Testis (tissue), 3 donors: ENCODE results near the gene ADAMTS16. TPM values are rescaled to one million over a fixed set of nuclear protein-coding genes. Genes with fewer than 3 reads are reported as not detected.

ENCODE experiments used
- DNase-seq: peaks from one replicate; pipeline ENCODE4 v3.0.0-alpha.2; 2019
- H3K27ac ChIP-seq, 2 donors: fragments of 200-600 bp; sonication (generic); one replicate each; pipeline ENCODE4 v1.5.1; 2019
- H3K27me3 ChIP-seq: fragments of 200-600 bp; sonication (generic); one replicate; pipeline ENCODE4 v1.5.1; 2019
- H3K36me3 ChIP-seq: fragments of 200-600 bp; sonication (generic); one replicate; pipeline ENCODE4 v1.5.1; 2017; ENCODE audit warnings: low read depth; ENCODE audit errors: missing control alignments
- H3K4me1 ChIP-seq: fragments of 200-600 bp; sonication (generic); one replicate; pipeline ENCODE4 v1.5.1; 2019
- H3K4me3 ChIP-seq, 2 donors: fragments of 200-600 bp; sonication (generic); one replicate each; pipeline ENCODE4 v1.5.1; 2017 to 2019
- H3K9me3 ChIP-seq: fragments of 200-600 bp; sonication (generic); one replicate; pipeline ENCODE4 v1.5.1; 2017
- POLR2A ChIP-seq: fragments of 450-650 bp; IDR thresholded peaks from one replicate; pipeline ENCODE4 v1.6.1; 2017; ENCODE audit warnings: antibody characterized with exemption, mild to moderate bottlenecking, moderate library complexity
- WGBS, 2 donors: methylation state at CpG; one replicate each; pipeline ENCODE4 v1.1.5; 2018; 5-methylcytosine and 5-hydroxymethylcytosine counted together
- intact Hi-C: fragments of 100-400 bp; cut with DNase I; formaldehyde crosslinking; loops from one replicate; pipeline ENCODE4 v1.15.1; 2023; ENCODE audit warnings: low total_unique reads
- polyA plus RNA-seq: library from polyadenylated mRNA; stranded (reverse); fragments of 350-450 nt; fragmentation: Illumina TruSeq; extraction: RNeasy Lipid Tissue Mini Kit (QIAGEN cat#74804); gene quantifications from one replicate; pipeline ENCODE4 v1.2.3, GENCODE V29; 2014; ENCODE audit warnings: low read depth, low replicate concordance; ENCODE audit not compliant: insufficient read depth
- total RNA-seq, 2 donors: library from RNA; depleted of rRNA; stranded (reverse); fragments of >200 nt; gene quantifications; one replicate each; pipeline ENCODE4 v1.2.3, GENCODE V29; 2016
- TF ChIP-seq, protein P1 (sequence below), 3 experiments: fragments of 450-650 bp in 2 of 3; fragments of 200-600 bp in 1 of 3; sonication (generic) in 1 of 3; IDR thresholded peaks; one replicate each; pipeline ENCODE4 v1.5.1; 2016 to 2019; ENCODE audit warnings: antibody characterized with exemption in 3 of 3, mild to moderate bottlenecking in 2 of 3, moderate library complexity in 1 of 3

Gene ADAMTS16
- total and polyA plus RNA-seq, 3 donors from 2014 or later = 0.16 to 4.7 (median 0.37) TPM

DNA sequence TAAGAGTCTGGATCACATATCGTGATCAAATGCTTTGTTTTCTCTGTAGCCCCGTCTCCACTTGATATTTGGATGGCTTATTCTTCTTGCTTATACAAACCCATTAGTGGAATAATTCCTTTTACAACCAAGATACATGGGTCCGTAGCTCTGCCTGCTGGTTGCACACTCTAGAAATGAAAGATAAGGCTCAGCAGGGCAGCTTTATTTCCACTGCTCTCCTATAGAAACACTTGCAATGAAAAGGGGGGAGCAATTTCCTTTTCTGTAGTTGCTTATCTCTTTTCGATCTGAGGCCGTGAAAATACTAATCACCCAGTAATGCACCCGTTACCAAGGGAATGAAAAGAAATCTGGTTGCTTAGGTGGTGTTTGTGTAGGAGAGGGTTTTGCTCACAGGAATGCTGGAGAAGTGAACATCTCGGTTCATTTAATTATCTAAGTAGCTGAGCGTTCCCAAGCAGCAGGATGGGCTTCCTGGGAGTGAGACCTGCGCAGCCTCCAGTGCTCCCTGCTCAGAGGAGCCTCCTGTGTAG, 131.7 kb downstream of the ADAMTS16 start:
- Histone ChIP-seq H3K27ac (no peak overlapping the region), H3K4me3 (no peak overlapping the region), H3K36me3 (no peaks in the 10 kb centered on the region), H3K27me3 (no peaks in the 10 kb centered on the region), H3K9me3 (no peaks in the 10 kb centered on the region), H3K4me1 (no peaks in the 10 kb centered on the region)
- intact Hi-C loops = no loop called here
- no peak for TF ChIP-seq POLR2A
- TF ChIP-seq, protein P1, sequence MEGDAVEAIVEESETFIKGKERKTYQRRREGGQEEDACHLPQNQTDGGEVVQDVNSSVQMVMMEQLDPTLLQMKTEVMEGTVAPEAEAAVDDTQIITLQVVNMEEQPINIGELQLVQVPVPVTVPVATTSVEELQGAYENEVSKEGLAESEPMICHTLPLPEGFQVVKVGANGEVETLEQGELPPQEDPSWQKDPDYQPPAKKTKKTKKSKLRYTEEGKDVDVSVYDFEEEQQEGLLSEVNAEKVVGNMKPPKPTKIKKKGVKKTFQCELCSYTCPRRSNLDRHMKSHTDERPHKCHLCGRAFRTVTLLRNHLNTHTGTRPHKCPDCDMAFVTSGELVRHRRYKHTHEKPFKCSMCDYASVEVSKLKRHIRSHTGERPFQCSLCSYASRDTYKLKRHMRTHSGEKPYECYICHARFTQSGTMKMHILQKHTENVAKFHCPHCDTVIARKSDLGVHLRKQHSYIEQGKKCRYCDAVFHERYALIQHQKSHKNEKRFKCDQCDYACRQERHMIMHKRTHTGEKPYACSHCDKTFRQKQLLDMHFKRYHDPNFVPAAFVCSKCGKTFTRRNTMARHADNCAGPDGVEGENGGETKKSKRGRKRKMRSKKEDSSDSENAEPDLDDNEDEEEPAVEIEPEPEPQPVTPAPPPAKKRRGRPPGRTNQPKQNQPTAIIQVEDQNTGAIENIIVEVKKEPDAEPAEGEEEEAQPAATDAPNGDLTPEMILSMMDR (IDR thresholded peaks at IDR 0.05) = no peak
- DNase-seq = no peak
- 19 to 23% methylated on average over 9 of the region's 9 CpGs for WGBS, 2 donors

GRCh38 chr5:5273398-5273797, 133.3 kb downstream of the ADAMTS16 start:
- no peak for TF ChIP-seq POLR2A
- TF ChIP-seq, protein P1 (IDR thresholded peaks at IDR 0.05) = no peak
- H3K9me3 ChIP-seq = no peaks in the 10 kb centered on the region
- H3K36me3 ChIP-seq = no peaks in the 10 kb centered on the region
- H3K27ac ChIP-seq = no peak overlapping the region
- intact Hi-C loops = no loop called here
- DNase-seq = no peak
- no peak overlapping the region for H3K4me3 ChIP-seq
- WGBS, 2 donors = 91 to 94% methylated on average over 3 of the region's 3 CpGs
- H3K27me3 ChIP-seq = no peaks in the 10 kb centered on the region
- H3K4me1 ChIP-seq = no peaks in the 10 kb centered on the region

- TF ChIP-seq POLR2A = no peak
- TF ChIP-seq, protein P1 (IDR thresholded peaks at IDR 0.05) = no peak
- no peak overlapping the region for H3K4me3 ChIP-seq
- no peak overlapping the region for H3K27ac ChIP-seq
- 90 to 96% methylated on average over 5 of the region's 5 CpGs for WGBS, 2 donors
- H3K9me3 ChIP-seq = no peaks in the 10 kb centered on the region
- H3K36me3 ChIP-seq = no peaks in the 10 kb centered on the region
- H3K4me1 ChIP-seq = no peaks in the 10 kb centered on the region
- intact Hi-C loops = no loop called here
- H3K27me3 ChIP-seq = no peaks in the 10 kb centered on the region
- DNase-seq = no peak
Observed at GRCh38 chr5:5273976-5274375, 133.8 kb downstream of the ADAMTS16 start.

- DNase-seq = no peak
- intact Hi-C loops = no loop called here
- no peaks in the 10 kb centered on the region for H3K9me3 ChIP-seq
- H3K4me1 ChIP-seq = peaks cover 3% of the 10 kb centered on the region
- 58 to 85% methylated on average over 1 of the region's 1 CpG for WGBS, 2 donors
- no peak overlapping the region for H3K4me3 ChIP-seq
- no peak for TF ChIP-seq POLR2A
- TF ChIP-seq, protein P1 (IDR thresholded peaks at IDR 0.05) = no peak
- no peak overlapping the region for H3K27ac ChIP-seq
- no peaks in the 10 kb centered on the region for H3K27me3 ChIP-seq
- no peaks in the 10 kb centered on the region for H3K36me3 ChIP-seq
Observed at GRCh38 chr5:5275211-5275610, 135.1 kb downstream of the ADAMTS16 start.

DNA sequence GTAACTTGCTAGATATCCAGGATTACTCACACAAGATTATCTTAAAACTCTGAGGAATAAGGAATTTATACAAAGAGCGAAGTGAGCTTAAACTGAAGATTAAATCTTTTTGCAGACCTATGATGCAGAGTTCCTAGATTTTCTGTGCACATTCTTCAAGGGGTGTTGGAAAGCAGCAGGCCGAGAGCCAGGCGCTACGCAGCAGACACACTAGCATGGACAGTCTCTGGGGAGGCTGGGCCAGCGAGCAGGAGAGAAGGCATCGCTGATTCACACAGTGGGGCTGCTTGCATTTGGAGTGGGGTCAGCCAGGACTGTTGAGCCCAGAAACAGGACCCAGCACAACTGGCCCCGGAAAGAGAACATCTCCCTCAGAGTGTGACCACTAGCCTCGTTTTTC, 136.3 kb downstream of the ADAMTS16 start:
- no peak overlapping the region for H3K27ac ChIP-seq
- H3K9me3 ChIP-seq = no peaks in the 10 kb centered on the region
- TF ChIP-seq POLR2A = no peak
- TF ChIP-seq, protein P1 (IDR thresholded peaks at IDR 0.05) = no peak
- no peaks in the 10 kb centered on the region for H3K27me3 ChIP-seq
- DNase-seq = no peak
- H3K4me1 ChIP-seq = peaks cover 3% of the 10 kb centered on the region
- H3K4me3 ChIP-seq = no peak overlapping the region
- H3K36me3 ChIP-seq = no peaks in the 10 kb centered on the region
- intact Hi-C loops = no loop called here
- 72 to 78% methylated on average over 8 of the region's 8 CpGs for WGBS, 2 donors
